HEK293 (cell line): Measurements from ENCODE around the gene SRSF6.

Experiments used
- CTCF ChIA-PET: fragments of 350-600 bp; formaldehyde crosslinking; extraction: SDS; loops from one replicate; lab custom pipeline; 2021; ENCODE audit warnings: antibody characterized with exemption; lab: Yijun Ruan, JAX
- POLR2A ChIA-PET: fragments of 300-600 bp; formaldehyde crosslinking; extraction: SDS; loops from one replicate; lab custom pipeline; 2020; ENCODE audit warnings: antibody characterized with exemption, inconsistent platforms; lab: Yijun Ruan, JAX
- H3K27ac ChIP-seq: fragments of 200-500 bp; sonication (Bioruptor generic); 2 replicates; pipeline ENCODE4 v1.5.1; 2014; ENCODE audit warnings: low read depth, low read length, control low read depth, inconsistent platforms; ENCODE audit errors: extremely low read depth
- H3K36me3 ChIP-seq, 2 experiments: fragments of 200-500 bp in 1 of 2; sonication (Bioruptor generic) in 1 of 2; 1 replicate in 1 of 2; 2 replicates in 1 of 2; pipeline ENCODE4 v1.5.1; 2014 to 2017; ENCODE audit warnings: inconsistent platforms in 2 of 2, low read length in 2 of 2; ENCODE audit not compliant: control insufficient read depth in 2 of 2, insufficient read depth in 1 of 2
- H3K4me1 ChIP-seq: fragments of 200-500 bp; sonication (Bioruptor generic); 2 replicates; pipeline ENCODE4 v1.5.1; 2014; ENCODE audit warnings: mild to moderate bottlenecking, low read length, inconsistent platforms; ENCODE audit not compliant: control insufficient read depth, insufficient read depth
- H3K4me3 ChIP-seq: 2 replicates; pipeline ENCODE4 v1.5.1; 2011; ENCODE audit warnings: low read depth, mild to moderate bottlenecking, control low read depth, low read length, moderate library complexity
- H3K9me3 ChIP-seq: fragments of 200-500 bp; sonication (Bioruptor generic); 2 replicates; pipeline ENCODE4 v1.5.1; 2014; ENCODE audit warnings: low read depth, low read length, inconsistent platforms; ENCODE audit not compliant: control insufficient read depth, insufficient read depth
- BCL6B ChIP-seq: fragments of 450-650 bp; formaldehyde crosslinking; IDR thresholded peaks from 2 replicates; pipeline ENCODE4 v1.5.1; 2017; ENCODE audit warnings: missing biosample characterization, missing genetic modification characterization
- EGR2 ChIP-seq: fragments of 450-650 bp; formaldehyde crosslinking; IDR thresholded peaks from 2 replicates; pipeline ENCODE4 v1.5.1; 2016; ENCODE audit warnings: low read depth, missing biosample characterization, missing genetic modification characterization
- GFI1B ChIP-seq: fragments of 450-650 bp; formaldehyde crosslinking; IDR thresholded peaks from 2 replicates; pipeline ENCODE4 v1.5.1; 2016; ENCODE audit warnings: missing biosample characterization, missing genetic modification characterization
- GLI4 ChIP-seq: fragments of 450-650 bp; formaldehyde crosslinking; IDR thresholded peaks from 2 replicates; pipeline ENCODE4 v1.5.1; 2016; ENCODE audit warnings: missing biosample characterization, missing genetic modification characterization
- MEIS1 ChIP-seq: sonication (generic); formaldehyde crosslinking; IDR thresholded peaks from 2 replicates; pipeline ENCODE4 v1.8.1; 2022; ENCODE audit warnings: missing genetic modification reagents, mild to moderate bottlenecking, borderline replicate concordance
- PRDM1 ChIP-seq: fragments of 450-650 bp; formaldehyde crosslinking; IDR thresholded peaks from 2 replicates; pipeline ENCODE4; 2016; ENCODE audit warnings: missing biosample characterization, missing genetic modification characterization
- RBAK ChIP-seq: fragments of 450-650 bp; formaldehyde crosslinking; IDR thresholded peaks from 2 replicates; pipeline ENCODE4 v1.5.1; 2016; ENCODE audit warnings: missing biosample characterization, missing genetic modification characterization
- SALL2 ChIP-seq: fragments of 450-650 bp; formaldehyde crosslinking; IDR thresholded peaks from 2 replicates; pipeline ENCODE4 v1.5.0; 2017; ENCODE audit warnings: missing biosample characterization, mild to moderate bottlenecking, missing genetic modification characterization, borderline replicate concordance
- TCF7L2 ChIP-seq: IDR thresholded peaks from 2 replicates; pipeline ENCODE4 v1.6.1; 2011; ENCODE audit warnings: low read depth, mild to moderate bottlenecking, inconsistent platforms, low read length, moderate library complexity, borderline replicate concordance
- ZBTB7A ChIP-seq: fragments of 450-650 bp; formaldehyde crosslinking; IDR thresholded peaks from 2 replicates; pipeline ENCODE4 v1.5.1; 2016; ENCODE audit warnings: low read depth, missing biosample characterization, missing genetic modification characterization
- ZNF169 ChIP-seq: fragments of 450-650 bp; formaldehyde crosslinking; IDR thresholded peaks from 2 replicates; pipeline ENCODE4 v1.5.1; 2016; ENCODE audit warnings: missing biosample characterization, missing genetic modification characterization
- ZNF239 ChIP-seq: fragments of 450-650 bp; formaldehyde crosslinking; IDR thresholded peaks from 2 replicates; pipeline ENCODE4 v1.5.1; 2016; ENCODE audit warnings: missing biosample characterization, missing genetic modification characterization
- ZNF280D ChIP-seq: fragments of 450-650 bp; formaldehyde crosslinking; IDR thresholded peaks from 2 replicates; pipeline ENCODE4 v1.5.1; 2016; ENCODE audit warnings: missing biosample characterization, missing genetic modification characterization
- ZNF292 ChIP-seq: fragments of 450-650 bp; formaldehyde crosslinking; IDR thresholded peaks from 2 replicates; pipeline ENCODE4 v1.5.1; 2016; ENCODE audit warnings: low read depth, missing biosample characterization, missing genetic modification characterization, borderline replicate concordance
- ZNF362 ChIP-seq: fragments of 450-650 bp; formaldehyde crosslinking; IDR thresholded peaks from 2 replicates; pipeline ENCODE4 v1.5.1; 2016; ENCODE audit warnings: missing biosample characterization, missing genetic modification characterization
- ZNF404 ChIP-seq: fragments of 450-650 bp; formaldehyde crosslinking; IDR thresholded peaks from 2 replicates; pipeline ENCODE4 v1.5.1; 2017; ENCODE audit warnings: missing biosample characterization, missing genetic modification characterization
- ZNF529 ChIP-seq: fragments of 450-650 bp; formaldehyde crosslinking; IDR thresholded peaks from 2 replicates; pipeline ENCODE4 v1.5.1; 2017; ENCODE audit warnings: missing genetic modification characterization, missing biosample characterization; ENCODE audit not compliant: insufficient replicate concordance
- ZNF544 ChIP-seq: fragments of 450-650 bp; formaldehyde crosslinking; IDR thresholded peaks from 2 replicates; pipeline ENCODE4 v1.5.0; 2017; ENCODE audit warnings: missing biosample characterization, missing genetic modification characterization
- ZNF580 ChIP-seq: fragments of 450-650 bp; formaldehyde crosslinking; IDR thresholded peaks from 2 replicates; pipeline ENCODE4 v1.5.1; 2016; ENCODE audit warnings: missing biosample characterization, missing genetic modification characterization
- ZNF639 ChIP-seq: fragments of 450-650 bp; formaldehyde crosslinking; IDR thresholded peaks from 2 replicates; pipeline ENCODE4 v1.5.1; 2016; ENCODE audit warnings: missing biosample characterization, missing genetic modification characterization
- ZNF664 ChIP-seq: fragments of 450-650 bp; formaldehyde crosslinking; IDR thresholded peaks from 2 replicates; pipeline ENCODE4 v1.5.1; 2016; ENCODE audit warnings: missing biosample characterization, missing genetic modification characterization
- ZNF785 ChIP-seq: fragments of 450-650 bp; formaldehyde crosslinking; IDR thresholded peaks from 2 replicates; pipeline ENCODE4 v1.5.1; 2016; ENCODE audit warnings: missing biosample characterization, missing genetic modification characterization
- ZNF791 ChIP-seq: fragments of 450-650 bp; formaldehyde crosslinking; IDR thresholded peaks from 2 replicates; pipeline ENCODE4 v1.5.1; 2016; ENCODE audit warnings: missing biosample characterization, missing genetic modification characterization
- ZSCAN23 ChIP-seq: fragments of 450-650 bp; formaldehyde crosslinking; IDR thresholded peaks from 2 replicates; pipeline ENCODE4 v1.5.1; 2016; ENCODE audit warnings: missing biosample characterization, missing genetic modification characterization

SRSF6 gene

GRCh38 chr20:43463527-43464218 lies 6.0 kb downstream of the SRSF6 start:
- POLR2A ChIA-PET: no interaction called here
- H3K9me3 ChIP-seq: no peaks in the 10 kb centered on the region
- TF ChIP-seq ZNF639 (tag by site-specific recombination): no peak
- TF ChIP-seq ZNF664: peak; percentile 49; the same call in 1 of the 2 replicates
- CTCF ChIA-PET: no interaction called here
- H3K27ac ChIP-seq: no peak overlapping the region
- peaks cover 56 to 81% of the 10 kb centered on the region in 2 experiments for H3K36me3 ChIP-seq
- H3K4me1 ChIP-seq: no peaks in the 10 kb centered on the region
- no peak overlapping the region for H3K4me3 ChIP-seq

GRCh38 chr20:43464219-43464790 lies 6.6 kb downstream of the SRSF6 start:
- Histone ChIP-seq H3K27ac (no peak overlapping the region), H3K9me3 (no peaks in the 10 kb centered on the region), H3K4me1 (no peaks in the 10 kb centered on the region), H3K4me3 (no peak overlapping the region), H3K36me3 (peaks cover 56 to 75% of the 10 kb centered on the region in 2 experiments)
- no peak for TF ChIP-seq RBAK (tag by site-specific recombination)
- TF ChIP-seq GLI4 (tag by site-specific recombination): no peak
- TF ChIP-seq ZNF239 (tag by site-specific recombination): no peak
- TF ChIP-seq GFI1B (tag by site-specific recombination): no peak
- TF ChIP-seq ZNF169 (tag by site-specific recombination): no peak
- no peak for TF ChIP-seq ZNF785 (tag by site-specific recombination)
- no peak for TF ChIP-seq ZNF292 (tag by site-specific recombination)
- TF ChIP-seq EGR2: no peak
- TF ChIP-seq ZNF544: no peak
- CTCF ChIA-PET: no interaction called here
- POLR2A ChIA-PET: no interaction called here

GRCh38 chr20:43465625-43465943 lies 7.9 kb downstream of the SRSF6 start:
- Histone ChIP-seq H3K27ac (no peak overlapping the region), H3K9me3 (no peaks in the 10 kb centered on the region), H3K4me1 (no peaks in the 10 kb centered on the region), H3K36me3 (peaks cover 46 to 62% of the 10 kb centered on the region in 2 experiments), H3K4me3 (no peak overlapping the region)
- CTCF ChIA-PET: interaction anchor here (0.5 to 1.5 kb wide), 2 partner anchors 10 to 16 kb away, joined by 3 read pairs; no protein-coding TSS in a partner anchor
- POLR2A ChIA-PET: interaction anchor here (0.7 to 2.2 kb wide), 7 partner anchors 7 to 125 kb away, joined by 3 to 15 read pairs (median 4); partner anchors contain the start of genes IFT52, L3MBTL1 and SRSF6
- TF ChIP-seq ZNF404 (tag by site-specific recombination): no peak
- TF ChIP-seq ZBTB7A (tag by site-specific recombination): no peak
- no peak for TF ChIP-seq ZSCAN23 (tag by site-specific recombination)
- no peak for TF ChIP-seq ZNF664
- TF ChIP-seq SALL2: no peak
- TF ChIP-seq TCF7L2: no peak
- TF ChIP-seq ZNF580: no peak
- no peak for TF ChIP-seq ZNF529 (tag by site-specific recombination)
- no peak for TF ChIP-seq ZNF791 (tag by site-specific recombination)
- no peak for TF ChIP-seq ZNF362 (tag by site-specific recombination)
- no peak for TF ChIP-seq PRDM1 (tag by site-specific recombination)
- TF ChIP-seq MEIS1 (CRISPR knock-in tag): no peak
- no peak for TF ChIP-seq BCL6B
- no peak for TF ChIP-seq ZNF280D (tag by site-specific recombination)
